ENCODE data around the gene HES1.

Gene HES1

GRCh38 chr3:194120789-194121770, 14.9 kb upstream of the HES1 start:
- TF ChIP-seq, protein P1, sequence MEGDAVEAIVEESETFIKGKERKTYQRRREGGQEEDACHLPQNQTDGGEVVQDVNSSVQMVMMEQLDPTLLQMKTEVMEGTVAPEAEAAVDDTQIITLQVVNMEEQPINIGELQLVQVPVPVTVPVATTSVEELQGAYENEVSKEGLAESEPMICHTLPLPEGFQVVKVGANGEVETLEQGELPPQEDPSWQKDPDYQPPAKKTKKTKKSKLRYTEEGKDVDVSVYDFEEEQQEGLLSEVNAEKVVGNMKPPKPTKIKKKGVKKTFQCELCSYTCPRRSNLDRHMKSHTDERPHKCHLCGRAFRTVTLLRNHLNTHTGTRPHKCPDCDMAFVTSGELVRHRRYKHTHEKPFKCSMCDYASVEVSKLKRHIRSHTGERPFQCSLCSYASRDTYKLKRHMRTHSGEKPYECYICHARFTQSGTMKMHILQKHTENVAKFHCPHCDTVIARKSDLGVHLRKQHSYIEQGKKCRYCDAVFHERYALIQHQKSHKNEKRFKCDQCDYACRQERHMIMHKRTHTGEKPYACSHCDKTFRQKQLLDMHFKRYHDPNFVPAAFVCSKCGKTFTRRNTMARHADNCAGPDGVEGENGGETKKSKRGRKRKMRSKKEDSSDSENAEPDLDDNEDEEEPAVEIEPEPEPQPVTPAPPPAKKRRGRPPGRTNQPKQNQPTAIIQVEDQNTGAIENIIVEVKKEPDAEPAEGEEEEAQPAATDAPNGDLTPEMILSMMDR (IDR thresholded peaks at IDR 0.05; ENCODE audit: unreplicated experiment in 3 of 3): no peak
- peaks cover 42% of the 10 kb centered on the region for H3K27me3 Mint-ChIP-seq (ENCODE audit: low read depth)
- no peaks in the 10 kb centered on the region for H3K9me3 Mint-ChIP-seq
- H3K4me1 Mint-ChIP-seq: peaks cover 6% of the 10 kb centered on the region
- H3K4me3 Mint-ChIP-seq: no peak overlapping the region
- H3K27ac Mint-ChIP-seq: peak overlapping the region in 2 of 3 experiments; percentile 30 to 73
- H3K36me3 Mint-ChIP-seq (ENCODE audit: low read depth): no peaks in the 10 kb centered on the region

- no peak overlapping the region for H3K4me3 Mint-ChIP-seq
- H3K4me1 Mint-ChIP-seq: peaks cover 1% of the 10 kb centered on the region
- no peaks in the 10 kb centered on the region for H3K36me3 Mint-ChIP-seq (ENCODE audit: low read depth)
- TF ChIP-seq, protein P1 (IDR thresholded peaks at IDR 0.05; ENCODE audit: unreplicated experiment in 3 of 3): no peak
- peaks cover 45% of the 10 kb centered on the region for H3K27me3 Mint-ChIP-seq (ENCODE audit: low read depth)
- H3K9me3 Mint-ChIP-seq: no peaks in the 10 kb centered on the region
- H3K27ac Mint-ChIP-seq: peak overlapping the region in 2 of 3 experiments; percentile 30 to 73
These were observed 13.9 kb upstream of the HES1 start for GRCh38 chr3:194121891-194122631.

DNA sequence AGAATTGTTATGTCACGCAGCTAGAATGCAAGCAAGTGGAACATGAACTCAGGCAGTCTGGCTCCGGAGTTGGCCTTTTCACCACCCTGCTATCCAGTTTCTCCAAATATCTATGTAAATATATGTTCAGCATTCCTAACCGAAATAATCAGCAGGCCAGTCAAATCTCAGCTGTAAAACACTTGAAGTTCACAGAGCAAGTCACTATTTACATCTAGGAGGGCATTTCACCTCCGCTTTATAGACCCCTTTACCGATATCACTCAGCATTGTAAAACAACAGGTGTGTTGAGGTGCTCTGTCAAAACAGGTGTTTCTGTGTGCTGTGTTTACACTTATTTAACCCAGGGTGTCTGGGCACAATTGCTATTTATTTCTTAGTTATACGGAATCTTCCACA, 12.2 kb upstream of the HES1 start:
- Mint-ChIP-seq H3K4me1 (peaks cover 7% of the 10 kb centered on the region), H3K9me3 (no peaks in the 10 kb centered on the region), H3K36me3 (ENCODE audit: low read depth) (no peaks in the 10 kb centered on the region), H3K4me3 (no peak overlapping the region), H3K27me3 (ENCODE audit: low read depth) (peaks cover 52% of the 10 kb centered on the region), H3K27ac (peak overlapping the region in 1 of 3 experiments; percentile 67)
- TF ChIP-seq, protein P1 (IDR thresholded peaks at IDR 0.05; ENCODE audit: unreplicated experiment in 3 of 3): no peak

DNA sequence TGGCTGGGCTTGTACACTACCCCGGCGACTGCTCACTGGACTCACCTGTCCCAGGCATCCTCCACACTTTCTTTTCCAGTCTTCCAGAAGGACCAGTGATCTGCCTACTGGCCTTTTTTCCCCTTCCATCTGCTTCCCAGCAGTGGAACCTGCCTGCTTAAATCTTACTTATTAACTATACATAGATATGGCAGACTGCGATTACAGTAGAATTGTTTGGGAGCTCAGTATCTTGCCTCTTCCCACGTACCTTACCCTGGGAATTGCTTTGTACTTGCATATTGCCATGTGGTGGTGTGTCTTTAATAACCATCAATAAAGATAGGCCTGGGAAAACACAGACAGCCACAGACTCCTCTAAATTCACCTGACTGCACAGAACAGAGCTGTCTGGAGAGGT, 11.8 kb upstream of the HES1 start:
- TF ChIP-seq, protein P1 (IDR thresholded peaks at IDR 0.05; ENCODE audit: unreplicated experiment in 3 of 3): no peak
- H3K9me3 Mint-ChIP-seq: no peaks in the 10 kb centered on the region
- no peaks in the 10 kb centered on the region for H3K36me3 Mint-ChIP-seq (ENCODE audit: low read depth)
- H3K4me3 Mint-ChIP-seq: no peak overlapping the region
- H3K4me1 Mint-ChIP-seq: peaks cover 7% of the 10 kb centered on the region
- peak overlapping the region; percentile 22 to 67 (median 43) for H3K27ac Mint-ChIP-seq
- peaks cover 52% of the 10 kb centered on the region for H3K27me3 Mint-ChIP-seq (ENCODE audit: low read depth)

DNA sequence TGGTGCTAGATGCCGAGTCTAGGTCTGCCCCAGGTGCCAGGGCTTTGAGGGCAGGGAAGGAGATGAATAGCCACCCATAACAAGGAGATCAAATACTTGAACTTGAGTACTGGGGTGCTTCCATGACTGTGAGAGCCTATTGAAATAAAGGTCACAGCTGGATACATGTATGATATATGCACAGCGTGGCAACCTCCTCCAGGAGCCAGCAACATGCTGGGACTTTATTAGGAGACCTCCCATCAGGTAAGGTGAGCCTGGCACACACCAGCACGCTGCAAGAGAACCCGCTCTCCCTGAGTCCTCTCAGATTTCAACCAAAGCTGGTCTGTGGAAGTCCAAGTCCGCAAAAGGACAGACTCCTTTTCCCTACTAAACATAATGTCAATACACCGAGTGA, 10.5 kb upstream of the HES1 start:
- Mint-ChIP-seq H3K4me1 (peaks cover 15% of the 10 kb centered on the region), H3K27me3 (ENCODE audit: low read depth) (peaks cover 46% of the 10 kb centered on the region), H3K4me3 (no peak overlapping the region), H3K36me3 (ENCODE audit: low read depth) (no peaks in the 10 kb centered on the region), H3K9me3 (no peaks in the 10 kb centered on the region), H3K27ac (no peak overlapping the region)
- TF ChIP-seq, protein P1 (IDR thresholded peaks at IDR 0.05; ENCODE audit: unreplicated experiment in 3 of 3): no peak

All from nephron (organoid).